Stimulated activated naive CD8-positive, alpha-beta T cell treated with anti-CD3 and anti-CD28 coated beads, Interleukin-15, amount 100 ng/mL, for 72 hours (primary cell): ENCODE measurements around the gene BGLAP.

Source experiments
- ATAC-seq: fragments of 150-1000 bp; cut with Tn5 transposase; 2 replicates; pipeline ENCODE4 v1.10.0; 2021; ENCODE audit warnings: mild to moderate bottlenecking, moderate library complexity
- DNase-seq, 2 donors: peaks; one replicate each; pipeline ENCODE4 v3.0.0; 2021 to 2022
- H3K27ac Mint-ChIP-seq, 2 donors: one replicate each; pipeline ENCODE4 v1.8.0; 2022; ENCODE audit warnings: mild to moderate bottlenecking in 2 of 2, mixed read lengths in 2 of 2, moderate library complexity in 2 of 2
- H3K27me3 Mint-ChIP-seq: one replicate; pipeline ENCODE4 v1.8.0; 2022; ENCODE audit warnings: mixed read lengths
- H3K4me1 Mint-ChIP-seq: one replicate; pipeline ENCODE4 v1.8.0; 2022; ENCODE audit warnings: mild to moderate bottlenecking, mixed read lengths
- H3K4me3 Mint-ChIP-seq, 2 donors: one replicate each; pipeline ENCODE4 v1.8.0; 2022; ENCODE audit warnings: mild to moderate bottlenecking in 2 of 2, mixed read lengths in 2 of 2, moderate library complexity in 1 of 2
- H3K9me3 Mint-ChIP-seq, 2 donors: one replicate each; pipeline ENCODE4 v1.8.0; 2022; ENCODE audit warnings: mixed read lengths in 2 of 2

The BGLAP gene

DNA sequence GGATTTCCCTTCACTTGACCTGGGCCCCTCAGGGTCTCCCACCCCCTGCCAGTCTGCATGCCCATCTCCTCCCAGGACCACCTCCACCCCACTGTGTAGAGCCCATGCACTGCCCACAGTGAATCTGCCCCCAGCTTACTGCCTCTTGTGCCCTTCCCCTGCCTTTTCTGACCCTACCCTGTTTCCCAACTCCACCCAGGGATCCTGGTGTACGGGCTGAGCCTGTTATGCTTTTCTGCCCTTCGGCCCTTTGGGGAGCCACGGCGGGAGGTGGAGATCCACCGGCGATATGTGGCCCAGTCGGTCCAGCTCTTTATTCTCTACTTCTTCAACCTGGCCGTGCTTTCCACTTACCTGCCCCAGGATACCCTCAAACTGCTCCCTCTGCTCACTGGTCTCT is 44.1 kb downstream of the BGLAP start:
- Mint-ChIP-seq H3K4me1 (peaks cover 26% of the 10 kb centered on the region), H3K27me3 (no peaks in the 10 kb centered on the region), H3K4me3 (no peak overlapping the region), H3K27ac (no peak overlapping the region), H3K9me3 (no peaks in the 10 kb centered on the region)
- no peak for DNase-seq
- ATAC-seq = no peak

DNA sequence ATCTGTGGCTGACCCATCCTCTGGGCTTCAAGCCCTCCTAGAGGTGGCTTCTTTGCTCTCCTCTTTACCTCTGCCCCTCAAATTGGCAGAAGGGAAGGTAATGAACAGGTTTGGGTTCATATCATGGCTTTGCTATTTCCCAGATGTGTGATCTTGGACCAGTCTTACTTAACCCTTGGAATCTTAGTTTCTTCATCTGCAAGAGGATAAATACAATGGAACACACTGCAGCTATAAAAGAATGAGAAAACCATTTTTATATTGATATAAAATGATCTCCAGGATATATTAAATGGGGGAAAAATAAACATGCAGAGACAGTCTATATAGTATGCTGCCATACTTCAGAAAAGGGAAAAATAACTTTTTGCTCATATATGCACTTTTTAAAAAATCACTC is 47.9 kb downstream of the BGLAP start:
- ATAC-seq = no peak
- Mint-ChIP-seq H3K27ac (peak overlapping the region in 1 of 2 donors; percentile 52), H3K27me3 (no peaks in the 10 kb centered on the region), H3K4me1 (peaks cover 10% of the 10 kb centered on the region), H3K9me3 (no peaks in the 10 kb centered on the region), H3K4me3 (no peak overlapping the region)
- no peak for DNase-seq

DNA sequence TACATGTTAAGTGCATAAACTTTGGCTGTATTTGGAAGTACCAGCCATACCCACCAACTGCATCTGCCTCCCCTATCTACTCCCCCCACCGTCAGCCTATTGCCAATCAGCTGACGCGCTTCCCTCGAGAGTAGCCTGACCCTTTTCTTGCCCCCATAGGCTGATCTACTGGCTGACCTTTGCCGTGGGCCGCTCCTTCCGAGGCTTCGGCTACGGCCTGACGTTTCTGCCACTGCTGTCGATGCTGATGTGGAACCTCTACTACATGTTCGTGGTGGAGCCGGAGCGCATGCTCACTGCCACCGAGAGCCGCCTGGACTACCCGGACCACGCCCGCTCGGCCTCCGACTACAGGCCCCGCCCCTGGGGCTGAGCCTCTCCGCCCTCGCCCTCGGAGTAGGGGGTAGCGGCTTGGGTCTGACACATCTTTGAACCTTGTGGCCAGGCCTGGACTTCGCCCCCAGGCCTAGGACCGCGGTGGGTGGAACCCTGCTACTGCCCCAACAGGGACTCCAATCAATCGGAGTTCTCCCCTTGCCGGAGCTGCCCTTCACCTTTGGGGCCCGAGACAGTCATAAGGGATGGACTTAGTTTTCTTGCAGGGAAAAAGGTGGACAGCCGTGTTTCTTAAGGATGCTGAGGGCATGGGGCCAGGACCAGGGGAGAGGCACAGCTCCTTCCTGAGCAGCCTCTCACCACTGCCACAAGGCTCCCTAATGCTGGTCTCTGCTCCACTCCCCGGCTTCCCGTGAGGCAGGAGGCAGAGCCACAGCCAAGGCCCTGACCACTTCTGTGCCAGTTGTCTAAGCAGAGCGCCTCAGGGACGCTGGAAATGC is 49.5 kb downstream of the BGLAP start:
- ATAC-seq (no peak), DNase-seq (no peak)
- Mint-ChIP-seq H3K27me3 (no peaks in the 10 kb centered on the region), H3K27ac (peak overlapping the region in 1 of 2 donors; percentile 50), H3K4me1 (peaks cover 14% of the 10 kb centered on the region), H3K9me3 (no peaks in the 10 kb centered on the region), H3K4me3 (peak overlapping the region; percentile 38 to 46)
